Fibroblast of lung (primary cell): ENCODE measurements around the gene CIITA.

Experiments used
- CTCF ChIP-seq, 2 donors: IDR thresholded peaks in 1 of 2; conservative IDR thresholded peaks in 1 of 2; 1 replicate in 1 of 2; 2 replicates in 1 of 2; pipeline ENCODE4 v1.5.1; 2011 to 2012; ENCODE audit warnings: low read length in 2 of 2, control low read depth in 1 of 2, inconsistent platforms in 1 of 2, low read depth in 1 of 2, mild to moderate bottlenecking in 1 of 2
- EZH2 ChIP-seq: IDR thresholded peaks from 2 replicates; pipeline ENCODE4 v1.5.1; 2012; ENCODE audit warnings: low read length, control low read depth, mild to moderate bottlenecking; ENCODE audit errors: missing control alignments

GRCh38 chr16:10835281-10835931 lies 41.6 kb upstream of the CIITA start:
- TF ChIP-seq CTCF (conservative IDR thresholded peaks at IDR 0.05 in 1 of 2, IDR thresholded peaks at IDR 0.05 in 1 of 2; ENCODE audit: low read depth in 1 of 2, low read length in 2 of 2): no peak
- no peak for TF ChIP-seq EZH2
